GM12878 (cell line): ENCODE data around the gene BSN. TPM values are rescaled to one million over a fixed set of nuclear protein-coding genes. Genes with fewer than 3 reads are reported as not detected.

Source experiments
- ATAC-seq: fragments of 200-7000 bp; cut with Tn5 transposase; 3 replicates; pipeline ENCODE4 v1.9.1; 2020; ENCODE audit warnings: mild to moderate bottlenecking, moderate library complexity
- BruUV-seq: library from RNA; stranded (reverse); fragments of 400-500 nt; replicated peaks from 2 replicates; lab custom pipeline; 2021; lab: Mats Ljungman, UMichigan
- CTCF ChIA-PET: fragments of 300-600 bp; sonication (Branson Sonifier 250); formaldehyde crosslinking; extraction: SDS; loops from one replicate; lab custom pipeline; 2021; ENCODE audit warnings: inconsistent platforms; lab: Yijun Ruan, JAX
- POLR2A ChIA-PET: fragments of 350-600 bp; formaldehyde crosslinking; extraction: SDS; loops from one replicate; lab custom pipeline; 2021; ENCODE audit warnings: inconsistent platforms; lab: Charles Lee
- RAD21 ChIA-PET: fragments of 300-600 bp; sonication (Branson Sonifier 250); formaldehyde crosslinking; loops from one replicate; lab custom pipeline; 2023; ENCODE audit warnings: antibody characterized with exemption; ENCODE audit not compliant: unreplicated experiment; lab: Charles Lee
- SMC1A ChIA-PET: fragments of 300-600 bp; sonication (Branson Sonifier 250); formaldehyde crosslinking; loops from one replicate; lab custom pipeline; 2023; ENCODE audit not compliant: unreplicated experiment, uncharacterized antibody; lab: Charles Lee
- DNase-seq: peaks from one replicate; pipeline ENCODE4 v3.0.0-alpha.2; 2011; ENCODE audit warnings: low read depth, low spot score
- FAIRE-seq: peaks from 3 replicates; lab custom pipeline; 2011; peaks lifted over from hg19 to GRCh38; lab: Jason Lieb, UNC
- H2AFZ ChIP-seq: 2 replicates; pipeline ENCODE4 v1.6.0; 2011; ENCODE audit warnings: low read depth, low read length, control low read depth; ENCODE audit not compliant: control insufficient read depth
- H3K27ac ChIP-seq: 2 replicates; pipeline ENCODE4 v1.5.1; 2011; ENCODE audit warnings: control low read depth; ENCODE audit not compliant: control insufficient read depth, insufficient read depth
- H3K27me3 ChIP-seq, 2 experiments: replicated peaks in 1 of 2; 2 replicates each; pipeline versions ENCODE4 v1.6.0 to v1.6.1; 2011; ENCODE audit warnings: low read length in 1 of 2; ENCODE audit not compliant: control insufficient read depth in 2 of 2, insufficient read depth in 2 of 2
- H3K36me3 ChIP-seq, 2 experiments: 2 replicates each; pipeline ENCODE4 v1.5.1; 2011; ENCODE audit warnings: low read length in 1 of 2; ENCODE audit not compliant: control insufficient read depth in 2 of 2, insufficient read depth in 2 of 2
- H3K4me1 ChIP-seq: 2 replicates; pipeline ENCODE4 v1.6.1; 2011; ENCODE audit warnings: mild to moderate bottlenecking, low read length, moderate library complexity, mixed read lengths; ENCODE audit not compliant: control insufficient read depth, insufficient read depth
- H3K4me2 ChIP-seq: 2 replicates; pipeline ENCODE4 v1.6.0; 2011; ENCODE audit warnings: control low read depth; ENCODE audit not compliant: control insufficient read depth, insufficient read depth
- H3K4me3 ChIP-seq: fragments of 200-600 bp; sonication (generic); 2 replicates; pipeline ENCODE4 v1.5.1; 2016
- H3K79me2 ChIP-seq: 2 replicates; pipeline ENCODE4 v1.6.0; 2011; ENCODE audit warnings: low read length; ENCODE audit not compliant: control insufficient read depth, insufficient read depth
- H3K9ac ChIP-seq: 2 replicates; pipeline ENCODE4 v1.8.0; 2011; ENCODE audit warnings: low read length, control low read depth, mixed read lengths; ENCODE audit not compliant: control insufficient read depth, insufficient read depth
- H3K9me3 ChIP-seq: replicated peaks from 3 replicates; pipeline ENCODE4 v1.5.1; 2011; ENCODE audit warnings: mild to moderate bottlenecking, low read length; ENCODE audit not compliant: control insufficient read depth, insufficient read depth
- H4K20me1 ChIP-seq: 2 replicates; pipeline ENCODE4 v1.6.0; 2011; ENCODE audit not compliant: control insufficient read depth, insufficient read depth
- BCL11A ChIP-seq: IDR thresholded peaks from 2 replicates; pipeline ENCODE4 v1.6.1; 2011; ENCODE audit warnings: low read depth, low read length
- SUPT20H ChIP-seq: IDR thresholded peaks from 2 replicates; pipeline ENCODE4 v1.6.1; 2011; ENCODE audit warnings: low read depth, mild to moderate bottlenecking, low read length, moderate library complexity, borderline replicate concordance; ENCODE audit not compliant: control insufficient read depth
- SUZ12 ChIP-seq: fragments of 200-600 bp; sonication (generic); IDR thresholded peaks from one replicate; pipeline ENCODE4 v1.6.1; 2018; ENCODE audit warnings: antibody characterized with exemption, mild to moderate bottlenecking; ENCODE audit not compliant: unreplicated experiment
- ZNF274 ChIP-seq: IDR thresholded peaks from one replicate; pipeline ENCODE4 v1.8.0; 2011; ENCODE audit not compliant: insufficient read length, insufficient read depth
- WGBS: methylation state at CpG from one replicate; pipeline ENCODE4 v1.1.6; 2016; ENCODE audit warnings: low lambda C conversion rate; ENCODE audit not compliant: insufficient replicate concordance, insufficient coverage; ENCODE audit errors: missing lambda C conversion rate; 5-methylcytosine and 5-hydroxymethylcytosine counted together
- in situ Hi-C: fragments of 300-500 bp; cut with MboI; formaldehyde crosslinking; loops from 9 replicates; pipeline ENCODE4 v1.14.3; 2018; ENCODE audit warnings: mixed read lengths
- intact Hi-C: fragments of 100-400 bp; cut with micrococcal nuclease; formaldehyde crosslinking; loops from one replicate; pipeline ENCODE4 v1.14.2; 2022; ENCODE audit not compliant: unreplicated experiment
- polyA plus RNA-seq, 11 experiments: library from polyadenylated mRNA; depleted of rRNA in 4 of 11; unstranded in 6 of 11; stranded (reverse) in 5 of 11; fragments of >200 nt; fragmentation: Nextera tagmentation in 4 of 11; fragmentation: Illumina TruSeq in 1 of 11; extraction: Ambion mirVana in 4 of 11; extraction: Trizol in 1 of 11; gene quantifications; 1 replicate in 1 of 11; 2 replicates in 10 of 11; pipeline versions ENCODE4 v1.2.1 to v1.2.3, GENCODE V29; 2011 to 2016; ENCODE audit warnings: inconsistent platforms in 2 of 11, missing spikeins in 2 of 11, low read depth in 1 of 11
- total RNA-seq, 4 experiments: library from RNA; depleted of rRNA in 3 of 4; stranded (reverse); fragments of >200 nt in 3 of 4; fragmentation: Illumina TruSeq in 1 of 4; extraction: Trizol in 1 of 4; gene quantifications; 2 replicates each; pipeline versions ENCODE4 v1.2.1 to v1.2.3, GENCODE V29; 2013 to 2021
- TF ChIP-seq, protein P1 (sequence below): fragments of 450-650 bp; IDR thresholded peaks from 2 replicates; pipeline ENCODE4 v1.6.1; 2017; ENCODE audit warnings: antibody characterized with exemption, mild to moderate bottlenecking, moderate library complexity

BSN gene
- total and polyA plus RNA-seq, 10 of the 15 experiments (the other 5 are each of a cell fraction or from before 2014, with no cell fraction given): under 0.01 to 0.19 (median 0.05) TPM; not detected in 1

DNA sequence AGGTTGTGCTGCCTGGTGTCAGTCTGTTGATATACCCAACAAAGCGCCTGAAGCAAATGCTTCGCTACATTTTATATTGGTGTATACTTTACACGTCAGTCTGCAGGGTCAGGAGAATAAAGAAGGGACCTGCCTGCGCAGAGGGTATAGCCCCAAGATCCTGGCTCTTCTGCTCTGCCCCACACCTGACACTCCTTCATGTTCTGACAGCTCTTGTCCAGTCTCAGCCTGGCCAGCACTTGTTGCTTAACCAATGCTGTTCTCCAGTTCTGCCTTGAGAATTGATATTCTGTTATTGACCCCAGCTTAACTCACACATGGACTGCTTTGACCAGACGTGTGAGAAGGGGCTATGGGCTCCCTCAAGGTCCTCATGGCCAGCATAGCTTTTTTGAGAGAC lies 35.8 kb upstream of the BSN start (continued):
- no peak for TF ChIP-seq SUPT20H
- TF ChIP-seq, protein P1, sequence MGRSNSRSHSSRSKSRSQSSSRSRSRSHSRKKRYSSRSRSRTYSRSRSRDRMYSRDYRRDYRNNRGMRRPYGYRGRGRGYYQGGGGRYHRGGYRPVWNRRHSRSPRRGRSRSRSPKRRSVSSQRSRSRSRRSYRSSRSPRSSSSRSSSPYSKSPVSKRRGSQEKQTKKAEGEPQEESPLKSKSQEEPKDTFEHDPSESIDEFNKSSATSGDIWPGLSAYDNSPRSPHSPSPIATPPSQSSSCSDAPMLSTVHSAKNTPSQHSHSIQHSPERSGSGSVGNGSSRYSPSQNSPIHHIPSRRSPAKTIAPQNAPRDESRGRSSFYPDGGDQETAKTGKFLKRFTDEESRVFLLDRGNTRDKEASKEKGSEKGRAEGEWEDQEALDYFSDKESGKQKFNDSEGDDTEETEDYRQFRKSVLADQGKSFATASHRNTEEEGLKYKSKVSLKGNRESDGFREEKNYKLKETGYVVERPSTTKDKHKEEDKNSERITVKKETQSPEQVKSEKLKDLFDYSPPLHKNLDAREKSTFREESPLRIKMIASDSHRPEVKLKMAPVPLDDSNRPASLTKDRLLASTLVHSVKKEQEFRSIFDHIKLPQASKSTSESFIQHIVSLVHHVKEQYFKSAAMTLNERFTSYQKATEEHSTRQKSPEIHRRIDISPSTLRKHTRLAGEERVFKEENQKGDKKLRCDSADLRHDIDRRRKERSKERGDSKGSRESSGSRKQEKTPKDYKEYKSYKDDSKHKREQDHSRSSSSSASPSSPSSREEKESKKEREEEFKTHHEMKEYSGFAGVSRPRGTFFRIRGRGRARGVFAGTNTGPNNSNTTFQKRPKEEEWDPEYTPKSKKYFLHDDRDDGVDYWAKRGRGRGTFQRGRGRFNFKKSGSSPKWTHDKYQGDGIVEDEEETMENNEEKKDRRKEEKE: no peak

- intact Hi-C loops (no loop called here), in situ Hi-C loops (no loop called here)
- no peak overlapping the region for H3K27ac ChIP-seq
- no peaks in the 10 kb centered on the region for H3K27me3 ChIP-seq
- ChIA-PET CTCF (interaction anchor here (1.7 kb wide), 1 partner anchor 21 kb away, joined by 3 read pairs; no protein-coding TSS in a partner anchor), RAD21 (interaction anchor here (1.0 to 1.3 kb wide), 2 partner anchors 21 to 65 kb away, joined by 3 read pairs; no protein-coding TSS in a partner anchor), SMC1A (interaction anchor here (1.8 kb wide), 1 partner anchor 9 kb away, joined by 4 read pairs; no protein-coding TSS in a partner anchor), POLR2A (no interaction called here)
- H3K4me2 ChIP-seq: no peak overlapping the region
- TF ChIP-seq SUZ12 (no peak), BCL11A (no peak), ZNF274 (no peak)
- H3K9ac ChIP-seq: no peak overlapping the region
- H3K36me3 ChIP-seq: peaks cover 5 to 16% of the 10 kb centered on the region in 2 experiments; a peak in 3 of 4 replicates
- H3K4me1 ChIP-seq: peaks cover 12% of the 10 kb centered on the region; the same call in 1 of the 2 replicates
- H2AFZ ChIP-seq: no peak overlapping the region
- no peak for DNase-seq
- no TSS peak for BruUV-seq
- over 99% methylated on average over 6 of the region's 6 CpGs for WGBS
- H3K4me3 ChIP-seq: no peak overlapping the region
- FAIRE-seq: no peak
- H3K9me3 ChIP-seq: no peaks in the 10 kb centered on the region
- no peaks in the 10 kb centered on the region for H4K20me1 ChIP-seq
- no peaks in the 10 kb centered on the region for H3K79me2 ChIP-seq
- ATAC-seq: no peak
Observed at GRCh38 chr3:49519296-49519695, 35.0 kb upstream of the BSN start.
